IPS-15b (cell line): Measurements from ENCODE around the gene ANK2.

Source experiments
- H3K27me3 ChIP-seq: one replicate; pipeline ENCODE4 v1.6.1; 2013; ENCODE audit warnings: low read length; ENCODE audit not compliant: control insufficient read depth, insufficient read depth
- H3K36me3 ChIP-seq: one replicate; pipeline ENCODE4 v1.6.1; 2013; ENCODE audit warnings: low read length; ENCODE audit not compliant: control insufficient read depth, insufficient read depth
- H3K4me1 ChIP-seq: one replicate; pipeline ENCODE4 v1.6.1; 2013; ENCODE audit warnings: mild to moderate bottlenecking, low read length; ENCODE audit not compliant: control insufficient read depth, insufficient read depth
- H3K4me3 ChIP-seq: one replicate; pipeline ENCODE4 v1.5.1; 2013; ENCODE audit warnings: low read depth, low read length
- H3K9ac ChIP-seq: one replicate; pipeline ENCODE4 v1.6.1; 2013; ENCODE audit warnings: low read depth, mild to moderate bottlenecking, low read length
- H3K9me3 ChIP-seq: one replicate; pipeline ENCODE4 v1.6.1; 2013; ENCODE audit warnings: mild to moderate bottlenecking, low read length; ENCODE audit not compliant: control insufficient read depth, insufficient read depth

The ANK2 gene

GRCh38 chr4:113071805-113072204 lies 22.4 kb downstream of the ANK2 start:
- Histone ChIP-seq H3K27me3 (no peaks in the 10 kb centered on the region), H3K4me1 (no peaks in the 10 kb centered on the region), H3K4me3 (no peak overlapping the region), H3K36me3 (no peaks in the 10 kb centered on the region), H3K9me3 (no peaks in the 10 kb centered on the region), H3K9ac (no peak overlapping the region)

- Histone ChIP-seq H3K36me3 (no peaks in the 10 kb centered on the region), H3K27me3 (no peaks in the 10 kb centered on the region), H3K9ac (no peak overlapping the region), H3K4me1 (peaks cover 2% of the 10 kb centered on the region), H3K4me3 (no peak overlapping the region), H3K9me3 (no peaks in the 10 kb centered on the region)
Measured at GRCh38 chr4:113073451-113074005, 24.1 kb downstream of the ANK2 start.

GRCh38 chr4:113077575-113077974 lies 28.1 kb downstream of the ANK2 start:
- Histone ChIP-seq H3K4me1 (peaks cover 6% of the 10 kb centered on the region), H3K36me3 (no peaks in the 10 kb centered on the region), H3K4me3 (no peak overlapping the region), H3K9me3 (no peaks in the 10 kb centered on the region), H3K9ac (no peak overlapping the region), H3K27me3 (no peaks in the 10 kb centered on the region)

- no peaks in the 10 kb centered on the region for H3K9me3 ChIP-seq
- H3K27me3 ChIP-seq, result no peaks in the 10 kb centered on the region
- no peak overlapping the region for H3K9ac ChIP-seq
- no peak overlapping the region for H3K4me3 ChIP-seq
- H3K4me1 ChIP-seq, result peaks cover 6% of the 10 kb centered on the region
- no peaks in the 10 kb centered on the region for H3K36me3 ChIP-seq
Measured at GRCh38 chr4:113078066-113078465, 28.6 kb downstream of the ANK2 start.

GRCh38 chr4:113080050-113080449 lies 30.6 kb downstream of the ANK2 start:
- Histone ChIP-seq H3K36me3 (no peaks in the 10 kb centered on the region), H3K27me3 (no peaks in the 10 kb centered on the region), H3K4me3 (no peak overlapping the region), H3K9me3 (no peaks in the 10 kb centered on the region), H3K9ac (no peak overlapping the region), H3K4me1 (peaks cover 6% of the 10 kb centered on the region)

DNA sequence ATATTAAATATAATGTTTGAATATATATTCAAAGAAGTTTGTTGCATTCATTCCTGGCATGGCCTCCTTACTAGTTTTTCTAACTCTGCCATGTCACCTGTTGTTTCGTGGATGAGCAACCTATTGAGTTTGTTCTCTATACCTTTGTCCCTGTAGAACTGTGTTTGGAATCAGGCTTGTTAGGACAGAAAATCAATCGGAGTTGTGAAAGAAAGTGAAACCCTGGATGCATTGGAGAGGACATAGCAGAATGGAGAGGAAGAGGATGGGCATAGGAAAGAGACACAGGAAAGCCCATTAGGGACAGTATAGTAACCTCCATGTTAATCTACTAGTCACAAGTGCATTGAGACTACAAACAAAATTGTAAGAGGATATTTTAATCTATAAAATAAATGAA lies 31.2 kb downstream of the ANK2 start:
- Histone ChIP-seq H3K4me1 (peaks cover 6% of the 10 kb centered on the region), H3K27me3 (no peaks in the 10 kb centered on the region), H3K4me3 (no peak overlapping the region), H3K9ac (no peak overlapping the region), H3K36me3 (no peaks in the 10 kb centered on the region), H3K9me3 (no peaks in the 10 kb centered on the region)

GRCh38 chr4:113083346-113083745 lies 33.9 kb downstream of the ANK2 start:
- H3K36me3 ChIP-seq, result no peaks in the 10 kb centered on the region
- H3K4me3 ChIP-seq, result no peak overlapping the region
- H3K9me3 ChIP-seq, result no peaks in the 10 kb centered on the region
- peaks cover 4% of the 10 kb centered on the region for H3K4me1 ChIP-seq
- H3K27me3 ChIP-seq, result no peaks in the 10 kb centered on the region
- no peak overlapping the region for H3K9ac ChIP-seq

GRCh38 chr4:113086172-113086695 lies 36.8 kb downstream of the ANK2 start:
- Histone ChIP-seq H3K9ac (no peak overlapping the region), H3K4me3 (no peak overlapping the region), H3K27me3 (no peaks in the 10 kb centered on the region), H3K4me1 (no peaks in the 10 kb centered on the region), H3K36me3 (no peaks in the 10 kb centered on the region), H3K9me3 (no peaks in the 10 kb centered on the region)

DNA sequence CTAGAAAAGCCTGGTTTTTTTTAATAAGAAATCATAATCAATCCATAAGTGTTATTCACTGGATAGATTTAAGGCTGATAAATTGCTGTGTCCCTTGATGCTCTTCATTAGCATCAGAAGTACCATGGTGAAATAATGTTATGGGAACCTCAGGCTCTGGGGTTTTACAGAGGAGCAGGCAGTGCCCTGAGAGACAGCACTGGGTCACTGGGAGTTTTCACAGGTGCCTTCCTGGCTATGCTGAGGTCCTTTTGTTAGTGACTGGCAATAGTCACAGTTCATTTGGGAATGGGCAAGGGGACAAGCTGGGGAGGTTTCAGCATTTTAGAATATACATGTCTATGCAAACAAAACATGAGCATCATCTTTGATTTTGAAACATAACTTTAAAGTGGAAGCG lies 38.6 kb downstream of the ANK2 start:
- no peak overlapping the region for H3K9ac ChIP-seq
- no peaks in the 10 kb centered on the region for H3K36me3 ChIP-seq
- H3K4me3 ChIP-seq, result no peak overlapping the region
- H3K27me3 ChIP-seq, result no peaks in the 10 kb centered on the region
- no peaks in the 10 kb centered on the region for H3K4me1 ChIP-seq
- H3K9me3 ChIP-seq, result no peaks in the 10 kb centered on the region

DNA sequence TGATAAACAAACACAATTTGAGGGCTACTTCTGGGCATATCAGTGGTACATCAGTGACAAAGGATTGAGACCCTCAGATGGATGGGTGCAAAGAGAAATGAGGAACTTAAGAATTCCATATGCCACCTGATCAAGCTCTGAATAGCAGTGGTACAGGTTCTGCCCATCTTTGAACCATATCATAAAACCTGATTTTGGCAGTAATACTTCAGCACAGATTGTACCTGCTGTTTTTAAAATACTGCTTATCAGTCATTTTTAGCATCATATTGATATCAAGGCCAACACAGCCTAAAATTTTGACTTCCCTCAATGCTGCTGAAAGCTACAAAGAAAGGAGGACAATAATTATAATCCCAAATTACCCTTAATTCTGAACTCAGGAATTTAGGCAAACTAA lies 41.5 kb downstream of the ANK2 start:
- H3K9me3 ChIP-seq, result no peaks in the 10 kb centered on the region
- no peak overlapping the region for H3K9ac ChIP-seq
- H3K4me3 ChIP-seq, result no peak overlapping the region
- no peaks in the 10 kb centered on the region for H3K4me1 ChIP-seq
- H3K36me3 ChIP-seq, result no peaks in the 10 kb centered on the region
- no peaks in the 10 kb centered on the region for H3K27me3 ChIP-seq

DNA sequence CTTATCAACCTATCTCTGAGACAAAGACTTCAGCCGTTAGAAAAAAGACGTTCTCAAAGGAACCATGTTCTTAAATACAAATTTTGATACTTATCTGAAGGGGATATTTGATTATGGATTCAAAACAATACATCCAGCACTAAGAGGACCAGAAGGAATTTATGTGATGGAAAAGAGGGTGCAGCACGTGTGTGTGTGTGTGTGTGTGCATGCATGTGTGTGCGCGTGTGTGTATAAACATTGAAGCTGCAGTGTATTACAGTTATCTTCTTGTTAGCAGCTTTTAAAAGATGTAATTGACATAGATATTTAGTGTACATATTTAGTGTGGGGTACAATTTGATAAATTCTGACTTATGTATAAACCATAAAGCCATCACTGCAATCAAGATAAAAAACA lies 44.9 kb downstream of the ANK2 start:
- H3K4me1 ChIP-seq, result no peaks in the 10 kb centered on the region
- no peaks in the 10 kb centered on the region for H3K27me3 ChIP-seq

DNA sequence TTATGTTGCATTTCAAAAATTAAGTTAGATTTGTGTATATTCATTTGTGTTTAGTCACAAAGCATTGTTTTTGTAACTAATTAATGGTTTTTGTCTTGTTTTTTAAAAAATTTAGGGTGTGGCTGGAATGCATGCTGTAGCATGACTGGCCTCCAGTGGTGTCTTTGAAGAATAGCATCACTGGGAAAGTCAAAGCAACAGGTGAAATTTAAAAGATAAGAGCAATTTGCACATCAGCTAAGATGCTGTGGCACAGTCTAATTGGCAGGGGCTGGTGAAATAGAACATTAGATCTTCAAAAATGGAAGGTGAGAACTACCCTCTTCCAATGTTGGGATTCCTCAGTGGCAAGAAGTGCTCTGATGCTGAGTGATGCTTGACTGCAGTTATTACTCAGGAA lies 45.3 kb downstream of the ANK2 start:
- H3K4me3 ChIP-seq, result no peak overlapping the region
- no peaks in the 10 kb centered on the region for H3K4me1 ChIP-seq
- no peaks in the 10 kb centered on the region for H3K9me3 ChIP-seq
- H3K9ac ChIP-seq, result no peak overlapping the region
- no peaks in the 10 kb centered on the region for H3K36me3 ChIP-seq
- no peaks in the 10 kb centered on the region for H3K27me3 ChIP-seq

More for the DNA sequence above, 44.9 kb downstream of the ANK2 start:
- Histone ChIP-seq H3K4me3 (no peak overlapping the region), H3K9me3 (no peaks in the 10 kb centered on the region), H3K36me3 (no peaks in the 10 kb centered on the region), H3K9ac (no peak overlapping the region)
